SK-N-SH (cell line): ENCODE measurements around the gene KCNQ2.

Experiments used
- CTCF ChIP-seq: fragments of 200-600 bp; sonication (generic); IDR thresholded peaks from 2 replicates; pipeline ENCODE4 v1.6.1; 2017; ENCODE audit warnings: antibody characterized with exemption, mild to moderate bottlenecking, moderate library complexity
- RCOR1 ChIP-seq: fragments of 150-350 bp; IDR thresholded peaks from 2 replicates; pipeline ENCODE4 v1.6.1; 2017; ENCODE audit warnings: antibody characterized with exemption, low read length

GRCh38 chr20:63503524-63503923 is 31.1 kb upstream of the KCNQ2 start:
- TF ChIP-seq CTCF: no peak
- TF ChIP-seq RCOR1: no peak
